ENCODE measurements around the gene RNF44. TPM values are rescaled to one million over a fixed set of nuclear protein-coding genes. Genes with fewer than 3 reads are reported as not detected.

Gene RNF44
- total RNA-seq, 1 experiment from 2014 or later = 58.4 TPM

DNA sequence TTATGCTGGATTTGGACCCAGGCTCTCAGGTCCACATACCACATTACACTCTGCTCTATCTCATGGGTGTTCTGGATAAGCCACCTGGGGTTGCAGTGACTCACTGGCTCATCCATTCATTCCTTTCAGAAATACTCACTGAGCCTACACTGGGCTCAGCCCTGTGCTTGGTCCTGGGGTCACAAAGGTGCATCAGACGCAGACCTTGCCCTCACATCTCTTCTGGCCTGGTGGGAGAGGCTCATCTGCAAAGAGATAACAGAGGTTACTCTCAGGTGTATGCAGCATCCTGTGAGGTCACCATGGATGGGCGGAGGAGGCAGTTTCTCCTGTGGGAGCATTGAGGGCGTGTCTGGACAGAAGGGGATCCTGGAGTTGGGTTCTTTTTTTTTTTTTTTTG, 24.1 kb upstream of the RNF44 start:
- Histone ChIP-seq H3K9ac (ENCODE audit: low read length) (no peak overlapping the region), H3K27me3 (ENCODE audit: insufficient read depth, low read length) (no peaks in the 10 kb centered on the region), H3K4me2 (ENCODE audit: low read length) (no peak overlapping the region), H3K36me3 (ENCODE audit: control insufficient read depth in 1 of 2, insufficient read depth in 2 of 2, low read length in 2 of 2) (no peaks in the 10 kb centered on the region), H3K4me1 (ENCODE audit: control insufficient read depth in 1 of 2, insufficient read depth in 2 of 2, low read length in 2 of 2) (0 out of 4 replicates have a peak, but pooled peaks cover 2 to 5% of the 10 kb centered on the region in 2 experiments), H3K4me3 (replicated peaks in 1 of 2; ENCODE audit: low read depth in 1 of 2, low read length in 2 of 2) (no peak overlapping the region), H2AFZ (ENCODE audit: low read depth, low read length, poor library complexity, severe bottlenecking) (no peak overlapping the region), H3K79me2 (ENCODE audit: insufficient read depth, low read length) (no peaks in the 10 kb centered on the region), H3K9me3 (ENCODE audit: control insufficient read depth in 1 of 2, insufficient read depth in 1 of 2, low read depth in 1 of 2, low read length in 2 of 2) (no peaks in the 10 kb centered on the region), H4K20me1 (ENCODE audit: insufficient read depth) (no peaks in the 10 kb centered on the region), H3K27ac (ENCODE audit: low read depth, low read length) (no peak overlapping the region), H3K9me2 (ENCODE audit: insufficient read depth) (no peaks in the 10 kb centered on the region)
- no peak for TF ChIP-seq ELF1 (IDR thresholded peaks at IDR 0.05; ENCODE audit: borderline replicate concordance, low read depth)
- no peak for TF ChIP-seq RAD21 (IDR thresholded peaks at IDR 0.05; ENCODE audit: low read depth)
- POLR2A ChIA-PET = no interaction called here
- intact Hi-C loops (cut with micrococcal nuclease) = no loop called here
- DNase-seq (ENCODE audit: low read depth, low spot score) = no peak
- BruUV-seq (replicated peaks) = no TSS peak
- RAD21 ChIA-PET (ENCODE audit: low non-redundant PET in 1 of 2, low total read pairs in 2 of 2, uncharacterized antibody in 2 of 2, unreplicated experiment in 2 of 2) = no interaction called here
- no peak for ATAC-seq
- CTCF ChIA-PET = no interaction called here

DNA sequence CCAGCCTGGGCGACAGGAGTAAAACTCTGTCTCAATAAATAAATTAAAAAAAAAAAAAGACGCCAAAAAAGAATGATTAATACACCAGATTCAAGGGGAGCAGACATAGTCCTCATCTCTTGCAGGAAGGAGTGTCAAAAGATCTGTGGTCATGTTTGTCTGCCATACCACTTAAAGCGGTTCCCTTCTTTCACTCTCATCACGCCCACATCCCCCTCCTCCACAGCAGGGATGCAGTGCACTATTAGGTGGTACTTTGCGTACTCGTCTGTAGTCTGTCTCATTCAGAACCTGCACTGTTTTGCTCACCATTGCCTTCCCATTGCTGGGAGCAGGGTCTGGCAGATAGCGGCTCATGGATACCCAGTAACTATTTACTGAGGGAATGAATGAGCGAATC, 23.2 kb upstream of the RNF44 start:
- no peak for ATAC-seq

More for the DNA sequence above, 23.2 kb upstream of the RNF44 start:
- Histone ChIP-seq H3K9me2 (ENCODE audit: insufficient read depth) (no peaks in the 10 kb centered on the region), H4K20me1 (ENCODE audit: insufficient read depth) (no peaks in the 10 kb centered on the region), H3K4me1 (ENCODE audit: control insufficient read depth in 1 of 2, insufficient read depth in 2 of 2, low read length in 2 of 2) (0 out of 4 replicates have a peak, but pooled peaks cover 2 to 5% of the 10 kb centered on the region in 2 experiments), H3K9ac (ENCODE audit: low read length) (no peak overlapping the region), H3K4me2 (ENCODE audit: low read length) (no peak overlapping the region), H3K4me3 (replicated peaks in 1 of 2; ENCODE audit: low read depth in 1 of 2, low read length in 2 of 2) (no peak overlapping the region), H3K36me3 (ENCODE audit: control insufficient read depth in 1 of 2, insufficient read depth in 2 of 2, low read length in 2 of 2) (no peaks in the 10 kb centered on the region), H3K9me3 (ENCODE audit: control insufficient read depth in 1 of 2, insufficient read depth in 1 of 2, low read depth in 1 of 2, low read length in 2 of 2) (no peaks in the 10 kb centered on the region), H3K27me3 (ENCODE audit: insufficient read depth, low read length) (no peaks in the 10 kb centered on the region), H3K27ac (ENCODE audit: low read depth, low read length) (no peak overlapping the region), H2AFZ (ENCODE audit: low read depth, low read length, poor library complexity, severe bottlenecking) (no peak overlapping the region), H3K79me2 (ENCODE audit: insufficient read depth, low read length) (no peaks in the 10 kb centered on the region)
- RAD21 ChIA-PET (ENCODE audit: low non-redundant PET in 1 of 2, low total read pairs in 2 of 2, uncharacterized antibody in 2 of 2, unreplicated experiment in 2 of 2) = no interaction called here
- POLR2A ChIA-PET = no interaction called here
- BruUV-seq (replicated peaks) = no TSS peak
- CTCF ChIA-PET = no interaction called here
- intact Hi-C loops (cut with micrococcal nuclease) = no loop called here
- no peak for DNase-seq (ENCODE audit: low read depth, low spot score)
- TF ChIP-seq ELF1 (IDR thresholded peaks at IDR 0.05; ENCODE audit: borderline replicate concordance, low read depth) (no peak), RAD21 (IDR thresholded peaks at IDR 0.05; ENCODE audit: low read depth) (no peak), MAX (IDR thresholded peaks at IDR 0.05) (no peak), YY1 (IDR thresholded peaks at IDR 0.05; ENCODE audit: extremely low read depth, insufficient replicate concordance, low read depth, low read length) (no peak), POLR2A (IDR thresholded peaks at IDR 0.05; ENCODE audit: borderline replicate concordance, extremely low read depth, insufficient read depth, insufficient read length) (no peak)
